HFFc6 (cell line): ENCODE measurements around the gene CDC45. TPM values are rescaled to one million over a fixed set of nuclear protein-coding genes. Genes with fewer than 3 reads are reported as not detected.
"Not testable (repeated sequence)": the region's sequence is repeated elsewhere in the genome, so short reads cannot be mapped to it uniquely, and the experiment has no call there.

ENCODE experiments used
- DNase-seq: peaks from one replicate; pipeline ENCODE4 v3.0.0-alpha.2; 2018
- H3K27ac Mint-ChIP-seq: 2 replicates; pipeline ENCODE4 v1.8.0; 2020; ENCODE audit warnings: mild to moderate bottlenecking, mixed read lengths
- H3K27me3 Mint-ChIP-seq: 2 replicates; pipeline ENCODE4 v1.8.0; 2021; ENCODE audit warnings: mild to moderate bottlenecking, moderate library complexity, mixed read lengths; ENCODE audit not compliant: insufficient read depth
- H3K36me3 Mint-ChIP-seq: 2 replicates; pipeline ENCODE4 v1.8.0; 2021; ENCODE audit warnings: low read depth, mixed read lengths
- H3K4me1 Mint-ChIP-seq: 2 replicates; pipeline ENCODE4 v1.8.0; 2020; ENCODE audit warnings: low read depth, mixed read lengths
- H3K4me3 Mint-ChIP-seq: 2 replicates; pipeline ENCODE4 v1.8.0; 2020; ENCODE audit warnings: mild to moderate bottlenecking, moderate library complexity, mixed read lengths
- H3K9me3 Mint-ChIP-seq: 2 replicates; pipeline ENCODE4 v1.8.0; 2020; ENCODE audit warnings: mild to moderate bottlenecking, mixed read lengths
- total RNA-seq, 6 experiments: library from RNA; stranded (reverse); fragmentation: NEBNext Ultra II Directional; extraction: Animal tissue kit (Norgen Biotek cat#: 25700); gene quantifications; 2 replicates in 1 of 6; 3 replicates in 5 of 6; pipeline ENCODE4 v1.2.3, GENCODE V29; 2021
- TF ChIP-seq, protein P1 (sequence below): fragments of 200-600 bp; sonication (generic); IDR thresholded peaks from 2 replicates; pipeline ENCODE4 v1.5.0; 2021; ENCODE audit warnings: antibody characterized with exemption, mild to moderate bottlenecking

Gene CDC45
- total RNA-seq, 6 experiments from 2014 or later, result 8.8 to 17.4 (median 16.2) TPM

DNA sequence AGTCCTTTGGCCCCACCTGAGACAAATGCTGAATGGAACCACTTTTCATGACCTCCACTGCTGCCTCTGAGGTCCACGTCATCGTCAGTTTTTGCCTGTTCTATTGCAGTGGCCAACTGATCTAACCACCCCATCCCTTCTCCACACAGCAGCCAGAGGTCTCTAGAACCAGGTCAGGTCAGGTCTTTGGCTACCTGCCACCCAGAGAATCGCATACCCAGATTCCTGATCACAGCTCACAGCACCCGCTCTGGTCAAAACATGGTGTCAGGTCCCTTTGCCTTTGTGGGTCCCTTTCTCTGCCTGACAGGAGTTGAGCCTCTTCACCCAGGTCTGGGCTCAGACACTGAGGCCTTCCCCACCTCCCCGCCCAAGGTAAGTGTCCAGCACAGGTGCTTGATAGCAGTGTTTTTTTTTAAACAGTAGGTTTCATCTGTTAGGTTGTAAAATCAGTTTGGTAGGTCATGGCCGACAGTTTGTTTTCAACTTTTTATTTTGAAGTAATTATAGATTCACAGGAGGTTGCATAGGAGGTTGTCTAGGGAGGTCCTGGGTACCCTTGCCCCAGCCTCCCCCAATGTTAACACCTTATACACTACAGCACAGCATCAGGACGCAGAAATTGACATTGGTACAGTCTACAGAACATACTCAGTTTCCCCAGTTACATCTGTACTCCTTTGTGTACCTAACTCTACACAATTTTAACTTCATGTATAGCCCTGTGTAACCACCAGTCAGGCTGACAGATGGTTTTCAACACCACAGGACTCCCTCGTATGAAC is 39.1 kb upstream of the CDC45 start:
- no peaks in the 10 kb centered on the region for H3K9me3 Mint-ChIP-seq
- H3K27me3 Mint-ChIP-seq, result no peaks in the 10 kb centered on the region
- H3K4me3 Mint-ChIP-seq, result no peak overlapping the region
- TF ChIP-seq, protein P1, sequence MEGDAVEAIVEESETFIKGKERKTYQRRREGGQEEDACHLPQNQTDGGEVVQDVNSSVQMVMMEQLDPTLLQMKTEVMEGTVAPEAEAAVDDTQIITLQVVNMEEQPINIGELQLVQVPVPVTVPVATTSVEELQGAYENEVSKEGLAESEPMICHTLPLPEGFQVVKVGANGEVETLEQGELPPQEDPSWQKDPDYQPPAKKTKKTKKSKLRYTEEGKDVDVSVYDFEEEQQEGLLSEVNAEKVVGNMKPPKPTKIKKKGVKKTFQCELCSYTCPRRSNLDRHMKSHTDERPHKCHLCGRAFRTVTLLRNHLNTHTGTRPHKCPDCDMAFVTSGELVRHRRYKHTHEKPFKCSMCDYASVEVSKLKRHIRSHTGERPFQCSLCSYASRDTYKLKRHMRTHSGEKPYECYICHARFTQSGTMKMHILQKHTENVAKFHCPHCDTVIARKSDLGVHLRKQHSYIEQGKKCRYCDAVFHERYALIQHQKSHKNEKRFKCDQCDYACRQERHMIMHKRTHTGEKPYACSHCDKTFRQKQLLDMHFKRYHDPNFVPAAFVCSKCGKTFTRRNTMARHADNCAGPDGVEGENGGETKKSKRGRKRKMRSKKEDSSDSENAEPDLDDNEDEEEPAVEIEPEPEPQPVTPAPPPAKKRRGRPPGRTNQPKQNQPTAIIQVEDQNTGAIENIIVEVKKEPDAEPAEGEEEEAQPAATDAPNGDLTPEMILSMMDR, result no peak
- H3K36me3 Mint-ChIP-seq, result peaks cover 12% of the 10 kb centered on the region; the same call in 1 of the 2 replicates
- no peak for DNase-seq
- no peak overlapping the region for H3K27ac Mint-ChIP-seq
- no peaks in the 10 kb centered on the region for H3K4me1 Mint-ChIP-seq

DNA sequence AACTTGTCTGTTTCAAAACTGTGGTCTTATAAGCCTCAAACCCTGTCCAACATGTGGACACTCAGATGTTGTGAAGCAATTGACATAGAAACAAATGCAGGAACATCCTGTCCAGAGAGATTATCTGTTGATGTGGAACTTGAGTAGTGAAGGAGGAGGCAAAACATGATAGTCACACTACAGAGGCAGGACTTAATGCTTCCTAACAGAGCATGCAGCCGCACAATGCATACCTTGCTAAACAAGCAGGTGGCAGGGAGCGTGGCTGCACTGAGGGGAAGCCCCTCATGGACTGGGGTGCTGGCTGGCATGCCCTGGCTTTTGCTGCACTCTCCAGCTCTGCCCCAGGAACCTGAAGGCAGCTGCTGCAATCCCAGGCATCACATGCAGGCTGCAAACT is 37.6 kb upstream of the CDC45 start:
- no peaks in the 10 kb centered on the region; the same call in 1 of the 2 replicates for H3K27me3 Mint-ChIP-seq
- no peak overlapping the region for H3K4me3 Mint-ChIP-seq
- DNase-seq, result no peak
- TF ChIP-seq, protein P1, result no peak
- peaks cover 15% of the 10 kb centered on the region; the same call in 1 of the 2 replicates for H3K36me3 Mint-ChIP-seq
- peaks cover 12% of the 10 kb centered on the region for H3K4me1 Mint-ChIP-seq
- no peaks in the 10 kb centered on the region for H3K9me3 Mint-ChIP-seq
- no peak overlapping the region for H3K27ac Mint-ChIP-seq

DNA sequence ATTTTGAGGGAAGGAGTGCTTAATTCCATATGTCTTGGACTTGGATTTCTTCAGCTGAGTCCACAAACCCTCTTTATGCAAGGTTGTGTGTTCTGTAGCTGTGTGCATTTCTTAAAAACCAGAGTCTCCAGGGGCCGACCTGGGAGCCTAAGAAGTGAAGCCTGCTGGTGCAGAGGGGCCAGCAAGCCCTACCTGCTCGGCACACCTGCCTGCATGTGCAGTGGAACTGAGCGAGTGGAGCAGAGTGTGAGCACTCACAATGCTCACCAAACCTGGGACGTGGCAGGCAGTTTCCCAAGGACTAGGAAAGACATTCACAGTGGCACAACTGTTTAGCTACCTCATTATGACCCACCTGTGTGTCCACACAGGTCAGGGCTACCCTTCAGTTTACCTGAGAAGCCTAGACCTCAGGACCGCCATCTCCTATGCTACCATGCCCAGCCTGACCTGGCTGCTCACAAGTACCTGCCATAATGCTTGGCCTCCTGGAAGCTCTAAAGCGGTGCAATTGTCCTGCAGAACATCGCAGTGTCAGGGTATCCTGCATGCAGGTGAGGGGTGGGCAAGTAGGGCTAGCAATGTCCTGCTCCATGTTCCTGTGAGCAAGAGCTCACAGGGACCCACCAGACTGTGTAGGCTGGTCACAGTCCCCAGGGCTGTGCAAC is 36.0 kb upstream of the CDC45 start:
- H3K4me1 Mint-ChIP-seq, result peaks cover 22% of the 10 kb centered on the region
- no peak for DNase-seq
- peaks cover 5% of the 10 kb centered on the region for H3K27me3 Mint-ChIP-seq
- H3K4me3 Mint-ChIP-seq, result no peak overlapping the region
- TF ChIP-seq, protein P1, result peak; percentile 9; the same call in 1 of the 2 replicates
- H3K36me3 Mint-ChIP-seq, result peaks cover 9% of the 10 kb centered on the region; the same call in 1 of the 2 replicates
- H3K27ac Mint-ChIP-seq, result no peak overlapping the region
- no peaks in the 10 kb centered on the region for H3K9me3 Mint-ChIP-seq

DNA sequence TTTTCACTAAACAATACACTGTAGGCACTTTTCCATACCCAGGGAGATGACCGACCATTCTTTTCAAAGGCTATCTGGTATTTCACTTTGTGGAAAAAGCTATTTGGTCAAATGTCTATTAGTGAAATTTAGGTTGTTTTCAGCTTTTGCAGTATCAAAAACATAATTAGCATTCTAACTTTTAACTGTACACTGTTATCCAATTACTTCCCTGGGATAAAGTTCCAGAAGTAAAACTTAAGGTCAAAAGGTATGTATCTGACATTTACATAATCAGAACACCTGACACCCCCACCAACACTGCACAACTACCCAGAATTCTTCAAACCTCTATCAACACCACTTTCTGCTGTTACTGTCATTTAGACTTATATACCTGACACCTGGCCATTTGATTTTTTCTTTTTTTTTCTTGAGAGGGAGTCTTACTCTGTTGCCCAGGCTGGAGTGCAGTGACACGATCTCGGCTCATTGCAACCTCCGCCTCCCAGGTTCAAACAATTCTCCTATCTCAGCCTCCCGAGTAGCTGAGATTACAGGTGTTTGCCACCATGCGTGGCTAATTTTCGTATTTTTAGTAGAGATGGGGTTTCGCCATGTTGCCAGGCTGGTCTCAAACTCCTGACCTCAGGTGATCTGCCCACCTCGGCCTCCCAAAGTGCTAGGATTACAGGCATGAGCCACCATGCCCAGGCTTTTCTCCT is 34.3 kb upstream of the CDC45 start:
- H3K4me1 Mint-ChIP-seq, result peaks cover 22% of the 10 kb centered on the region
- H3K27ac Mint-ChIP-seq, H3K4me3 Mint-ChIP-seq, H3K36me3 Mint-ChIP-seq, H3K27me3 Mint-ChIP-seq, DNase-seq, H3K9me3 Mint-ChIP-seq: not testable (repeated sequence)

DNA sequence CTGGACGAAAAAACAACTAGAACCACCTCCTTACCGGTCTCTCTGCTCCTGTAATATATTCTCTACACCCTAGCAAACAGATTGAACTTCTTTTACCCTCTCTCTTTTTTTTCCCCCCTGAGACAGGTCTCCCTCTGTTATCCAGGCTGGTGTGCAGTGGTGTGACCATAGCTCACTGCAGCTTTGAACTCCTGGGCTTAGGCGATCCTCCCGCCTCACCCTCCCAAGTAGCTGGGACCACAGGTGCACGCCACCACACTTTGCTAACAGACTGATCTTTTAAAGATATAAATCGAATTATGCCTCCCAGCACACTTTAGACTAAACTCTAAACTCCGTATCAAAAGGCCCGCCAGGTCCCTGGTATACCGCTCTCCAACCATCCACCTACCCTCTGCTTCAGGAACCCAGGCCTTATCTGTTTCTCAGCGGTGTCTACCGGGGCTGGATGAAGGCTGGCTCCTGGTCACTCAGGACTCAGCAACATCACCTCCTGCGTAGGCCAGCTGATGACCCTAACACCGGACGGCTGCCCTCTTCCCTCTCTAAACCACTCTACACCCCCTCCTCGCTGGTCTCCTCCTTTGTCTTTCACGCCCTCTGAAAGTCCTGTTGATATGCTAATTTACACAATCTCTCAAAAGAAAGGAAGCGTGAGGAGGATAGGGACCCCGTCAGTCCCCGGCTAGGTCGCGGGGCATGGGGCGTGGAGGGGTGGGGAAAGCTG is 33.0 kb upstream of the CDC45 start:
- peaks cover 5% of the 10 kb centered on the region for H3K27me3 Mint-ChIP-seq
- DNase-seq, result no peak
- peaks cover 22% of the 10 kb centered on the region for H3K4me1 Mint-ChIP-seq
- H3K9me3 Mint-ChIP-seq, result no peaks in the 10 kb centered on the region
- peak overlapping the region; percentile 50 for H3K27ac Mint-ChIP-seq
- H3K4me3 Mint-ChIP-seq, result peak overlapping the region; percentile 89
- TF ChIP-seq, protein P1, result no peak
- H3K36me3 Mint-ChIP-seq, result peaks cover 12% of the 10 kb centered on the region; the same call in 1 of the 2 replicates
